Measurements from ENCODE around the gene SLC45A1.

- TF ChIP-seq CTCF (conservative IDR thresholded peaks at IDR 0.05; ENCODE audit: low read length) (no peak), EZH2phosphoT487 (IDR thresholded peaks at IDR 0.05; ENCODE audit: borderline replicate concordance) (no peak)
These were observed 63.7 kb downstream of the SLC45A1 start for GRCh38 chr1:8381618-8382017.

Data from Loucy (cell line).